Right lobe of liver (tissue), 4 donors: ENCODE data around the gene ABHD1.

ENCODE experiments used
- POLR2A ChIP-seq: fragments of 450-650 bp; IDR thresholded peaks from one replicate; pipeline ENCODE4 v1.6.1; 2017; ENCODE audit warnings: antibody characterized with exemption, mild to moderate bottlenecking
- TF ChIP-seq, protein P1 (sequence below), 4 donors: fragments of 200-600 bp in 3 of 4; fragments of 450-650 bp in 1 of 4; IDR thresholded peaks; one replicate each; pipeline versions ENCODE4 v1.5.1 to v1.8.0; 2016 to 2022; ENCODE audit warnings: antibody characterized with exemption in 4 of 4, mild to moderate bottlenecking in 2 of 4
- donor health status: DM: no; HTN: no; CAD: no.
- donor health status: DM: no; HTN: no; CAD: no.
- donor health status: DM: no; HTN: yes; CAD: no.

- TF ChIP-seq, protein P1, sequence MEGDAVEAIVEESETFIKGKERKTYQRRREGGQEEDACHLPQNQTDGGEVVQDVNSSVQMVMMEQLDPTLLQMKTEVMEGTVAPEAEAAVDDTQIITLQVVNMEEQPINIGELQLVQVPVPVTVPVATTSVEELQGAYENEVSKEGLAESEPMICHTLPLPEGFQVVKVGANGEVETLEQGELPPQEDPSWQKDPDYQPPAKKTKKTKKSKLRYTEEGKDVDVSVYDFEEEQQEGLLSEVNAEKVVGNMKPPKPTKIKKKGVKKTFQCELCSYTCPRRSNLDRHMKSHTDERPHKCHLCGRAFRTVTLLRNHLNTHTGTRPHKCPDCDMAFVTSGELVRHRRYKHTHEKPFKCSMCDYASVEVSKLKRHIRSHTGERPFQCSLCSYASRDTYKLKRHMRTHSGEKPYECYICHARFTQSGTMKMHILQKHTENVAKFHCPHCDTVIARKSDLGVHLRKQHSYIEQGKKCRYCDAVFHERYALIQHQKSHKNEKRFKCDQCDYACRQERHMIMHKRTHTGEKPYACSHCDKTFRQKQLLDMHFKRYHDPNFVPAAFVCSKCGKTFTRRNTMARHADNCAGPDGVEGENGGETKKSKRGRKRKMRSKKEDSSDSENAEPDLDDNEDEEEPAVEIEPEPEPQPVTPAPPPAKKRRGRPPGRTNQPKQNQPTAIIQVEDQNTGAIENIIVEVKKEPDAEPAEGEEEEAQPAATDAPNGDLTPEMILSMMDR (IDR thresholded peaks at IDR 0.05): peak; percentile 87 to 98 (median 93)
- peak; percentile 58 for TF ChIP-seq POLR2A
Observed at GRCh38 chr2:27086090-27086723, 37.4 kb upstream of the ABHD1 start.
